ENCODE data around the gene RASGRF1. TPM values are rescaled to one million over a fixed set of nuclear protein-coding genes. Genes with fewer than 3 reads are reported as not detected.
"Not testable (repeated sequence)": the region's sequence is repeated elsewhere in the genome, so short reads cannot be mapped to it uniquely, and the experiment has no call there.

Gene RASGRF1
- total RNA-seq, 6 experiments from 2014 or later, result 0.09 to 0.31 (median 0.18) TPM

- Mint-ChIP-seq H3K4me3 (no peak overlapping the region), H3K27ac (no peak overlapping the region), H3K4me1 (ENCODE audit: low read depth) (no peaks in the 10 kb centered on the region), H3K27me3 (ENCODE audit: insufficient read depth) (peaks cover 2% of the 10 kb centered on the region), H3K9me3 (no peaks in the 10 kb centered on the region), H3K36me3 (ENCODE audit: low read depth) (no peaks in the 10 kb centered on the region)
- TF ChIP-seq CTCF (IDR thresholded peaks at IDR 0.05), result no peak
- DNase-seq, result no peak
Measured at GRCh38 chr15:79115986-79116665, 25.5 kb upstream of the RASGRF1 start.

- no peaks in the 10 kb centered on the region for H3K36me3 Mint-ChIP-seq (ENCODE audit: low read depth)
- H3K27me3 Mint-ChIP-seq (ENCODE audit: insufficient read depth), result peaks cover 2% of the 10 kb centered on the region; the same call in 1 of the 2 replicates
- no peaks in the 10 kb centered on the region for H3K9me3 Mint-ChIP-seq
- no peak overlapping the region for H3K27ac Mint-ChIP-seq
- no peak for DNase-seq
- no peaks in the 10 kb centered on the region for H3K4me1 Mint-ChIP-seq (ENCODE audit: low read depth)
- H3K4me3 Mint-ChIP-seq, result no peak overlapping the region
- no peak for TF ChIP-seq CTCF (IDR thresholded peaks at IDR 0.05)
Measured at GRCh38 chr15:79113831-79114230, 23.3 kb upstream of the RASGRF1 start.

GRCh38 chr15:79111404-79111803 lies 20.8 kb upstream of the RASGRF1 start:
- not testable (repeated sequence) for H3K36me3 Mint-ChIP-seq (ENCODE audit: low read depth); H3K4me1 Mint-ChIP-seq (ENCODE audit: low read depth); H3K27ac Mint-ChIP-seq; H3K4me3 Mint-ChIP-seq; H3K27me3 Mint-ChIP-seq (ENCODE audit: insufficient read depth); DNase-seq; H3K9me3 Mint-ChIP-seq

DNA sequence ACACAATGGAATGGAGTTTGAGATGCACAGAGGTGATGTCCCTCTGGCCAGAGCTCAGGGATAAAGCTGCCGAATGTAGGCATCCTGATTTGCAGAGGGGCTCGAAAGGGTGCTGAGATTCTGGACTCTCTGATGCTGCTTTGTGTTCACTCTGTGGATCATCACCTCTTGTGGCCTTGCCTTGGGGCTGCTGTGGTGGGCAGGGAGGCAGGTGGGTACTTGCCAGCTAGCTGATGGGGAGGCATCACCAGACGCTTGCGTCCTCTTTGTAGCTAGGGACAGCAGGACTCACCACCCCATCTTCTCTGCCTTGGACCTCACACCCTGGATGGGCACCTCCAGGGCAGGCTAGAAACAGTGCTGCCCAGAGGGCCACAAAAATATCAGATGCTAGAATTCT lies 14.6 kb upstream of the RASGRF1 start:
- no peak overlapping the region for H3K27ac Mint-ChIP-seq
- no peaks in the 10 kb centered on the region for H3K36me3 Mint-ChIP-seq (ENCODE audit: low read depth)
- no peaks in the 10 kb centered on the region for H3K4me1 Mint-ChIP-seq (ENCODE audit: low read depth)
- no peaks in the 10 kb centered on the region for H3K9me3 Mint-ChIP-seq
- no peak overlapping the region for H3K4me3 Mint-ChIP-seq
- TF ChIP-seq CTCF (IDR thresholded peaks at IDR 0.05), result no peak
- DNase-seq, result no peak
- peaks cover 14% of the 10 kb centered on the region for H3K27me3 Mint-ChIP-seq (ENCODE audit: insufficient read depth)

DNA sequence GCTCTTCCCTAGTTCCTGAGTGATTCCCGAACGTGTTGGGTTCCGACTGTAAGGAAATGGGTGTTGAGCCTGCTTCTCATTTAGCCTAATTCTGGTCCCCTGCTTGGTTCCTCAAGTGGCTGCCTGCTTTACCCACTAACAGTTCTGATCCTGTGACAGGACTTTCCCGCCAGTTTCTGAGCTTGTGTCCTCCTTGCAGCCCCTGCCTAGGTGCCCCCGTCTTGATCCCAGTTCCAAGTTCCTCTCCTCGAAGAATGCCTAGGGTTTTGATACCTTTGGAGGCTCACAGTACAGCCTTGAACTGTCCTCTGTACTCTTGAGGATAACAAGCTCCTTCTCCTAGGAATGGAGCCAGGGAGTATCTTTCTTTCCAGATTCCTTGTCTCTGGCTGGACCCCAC lies 12.0 kb upstream of the RASGRF1 start:
- Mint-ChIP-seq H3K27me3 (ENCODE audit: insufficient read depth) (peaks cover 14% of the 10 kb centered on the region), H3K9me3 (no peaks in the 10 kb centered on the region), H3K4me1 (ENCODE audit: low read depth) (no peaks in the 10 kb centered on the region), H3K27ac (no peak overlapping the region), H3K36me3 (ENCODE audit: low read depth) (no peaks in the 10 kb centered on the region), H3K4me3 (no peak overlapping the region)
- no peak for DNase-seq
- TF ChIP-seq CTCF (IDR thresholded peaks at IDR 0.05), result no peak

DNA sequence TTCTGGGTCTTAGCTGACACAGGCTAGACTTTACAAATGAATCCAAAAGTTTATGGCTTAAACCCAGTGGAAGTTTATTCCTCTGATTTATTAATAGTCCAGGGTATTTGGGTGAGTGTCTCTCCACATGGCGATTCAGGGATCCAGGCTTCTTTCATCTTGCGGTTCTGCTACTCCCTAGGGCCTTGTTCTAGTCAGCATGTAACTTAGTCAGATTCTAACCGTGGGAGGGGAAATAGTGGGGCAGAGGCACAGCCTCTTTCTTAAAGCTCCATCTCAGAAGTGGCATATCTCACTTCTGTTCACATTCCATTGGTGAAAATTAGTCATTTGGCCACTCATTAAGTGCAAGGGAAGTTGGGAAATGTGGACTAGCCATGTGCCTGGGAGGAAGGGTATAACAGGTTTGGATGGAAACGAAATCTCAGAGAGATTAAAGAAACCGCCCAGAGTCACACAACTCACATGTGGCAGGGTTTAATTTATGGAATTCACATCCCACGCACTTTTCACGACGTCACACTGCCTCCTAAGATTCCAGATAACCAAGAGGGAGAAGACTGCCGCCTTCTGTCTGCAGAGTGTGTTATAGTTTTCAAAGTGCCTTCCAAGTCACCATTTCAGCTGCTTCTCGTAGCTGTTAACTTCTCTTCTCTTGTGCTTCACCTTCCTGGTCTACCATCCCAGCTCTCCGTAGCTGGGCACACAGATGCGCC lies 11.4 kb upstream of the RASGRF1 start:
- H3K27ac Mint-ChIP-seq, result no peak overlapping the region
- no peak for DNase-seq
- H3K27me3 Mint-ChIP-seq (ENCODE audit: insufficient read depth), result peaks cover 14% of the 10 kb centered on the region
- TF ChIP-seq CTCF (IDR thresholded peaks at IDR 0.05), result no peak
- no peaks in the 10 kb centered on the region for H3K36me3 Mint-ChIP-seq (ENCODE audit: low read depth)
- H3K4me3 Mint-ChIP-seq, result no peak overlapping the region
- no peaks in the 10 kb centered on the region for H3K4me1 Mint-ChIP-seq (ENCODE audit: low read depth)
- no peaks in the 10 kb centered on the region for H3K9me3 Mint-ChIP-seq

All from HFFc6 (cell line).